ENCODE measurements around the gene LRRC53. TPM values are rescaled to one million over a fixed set of nuclear protein-coding genes. Genes with fewer than 3 reads are reported as not detected.

Gene LRRC53
- total and polyA plus RNA-seq, 2 of the 8 experiments (the other 6 are each of a cell fraction or from before 2014, with no cell fraction given): not detected

GRCh38 chr1:74420467-74420866 lies 91.9 kb downstream of the LRRC53 start:
- H3K36me3 ChIP-seq (ENCODE audit: control insufficient read depth in 2 of 4, insufficient read depth in 4 of 4, low read length in 3 of 4): no peaks in the 10 kb centered on the region
- H3K79me2 ChIP-seq (ENCODE audit: control insufficient read depth in 1 of 2, insufficient read depth in 2 of 2, low read length in 2 of 2): no peaks in the 10 kb centered on the region
- 96% methylated on average over 2 of the region's 2 CpGs; no CpG with 5 or more reads in 1 of the 2 experiments for WGBS, 2 experiments (ENCODE audit: extremely low coverage in 1 of 2, insufficient coverage in 1 of 2, insufficient read length in 1 of 2, insufficient replicate concordance in 2 of 2, low coverage in 1 of 2, low lambda C conversion rate in 2 of 2, missing lambda C conversion rate in 1 of 2)
- H2BK120ac ChIP-seq (replicated peaks; ENCODE audit: low read depth, low read length): no peak overlapping the region
- H3K27me3 ChIP-seq (replicated peaks in 1 of 4; ENCODE audit: control insufficient read depth in 3 of 4, extremely low read depth in 1 of 4, insufficient read depth in 3 of 4, low read length in 3 of 4): no peaks in the 10 kb centered on the region
- H3K9ac ChIP-seq (replicated peaks in 1 of 4; ENCODE audit: extremely low read depth in 1 of 4, low read depth in 3 of 4, low read length in 3 of 4): no peak overlapping the region; a peak in 1 of 7 replicates
- no peak overlapping the region for H3K56ac ChIP-seq (replicated peaks; ENCODE audit: insufficient read length, low read depth, low read length)
- CTCF ChIA-PET (ENCODE audit: partially characterized antibody): interaction anchor here (0.8 to 1.1 kb wide), 2 partner anchors 49 to 83 kb away, joined by 3 to 4 read pairs; no protein-coding TSS in a partner anchor
- no peak overlapping the region for H3K27ac ChIP-seq (ENCODE audit: low read depth, low read length)
- no peak overlapping the region for H4K8ac ChIP-seq (ENCODE audit: extremely low read depth, insufficient read depth, low read length)
- H3K9me3 ChIP-seq (ENCODE audit: insufficient read depth in 2 of 2, low read depth in 1 of 2, low read length in 1 of 2): no peaks in the 10 kb centered on the region
- DNase-seq (ENCODE audit: low read depth in 1 of 2, low spot score in 2 of 2) (no peak), FAIRE-seq (no peak)
- H2BK20ac ChIP-seq (ENCODE audit: low read length): no peak overlapping the region
- no peak overlapping the region for H3K4ac ChIP-seq (replicated peaks; ENCODE audit: insufficient read length, low read depth, low read length)
- no peak overlapping the region for H2BK5ac ChIP-seq (ENCODE audit: low read depth, low read length)
- H4K5ac ChIP-seq (ENCODE audit: insufficient read length, low read depth, low read length): no peak overlapping the region
- no peak overlapping the region for H3K4me2 ChIP-seq (ENCODE audit: insufficient read depth in 1 of 2, low read depth in 2 of 2, low read length in 2 of 2)
- no peaks in the 10 kb centered on the region; the same call in 1 of the 2 replicates for H3K23me2 ChIP-seq (ENCODE audit: low read depth, low read length)
- H2AK5ac ChIP-seq (ENCODE audit: low read depth, low read length): no peak overlapping the region
- no peak overlapping the region for H3K23ac ChIP-seq (ENCODE audit: insufficient read length)
- H3K4me3 ChIP-seq (ENCODE audit: extremely low read depth in 1 of 4, insufficient read depth in 2 of 4, low read depth in 3 of 4, low read length in 4 of 4): no peak overlapping the region
- no peak overlapping the region for H2BK12ac ChIP-seq (ENCODE audit: low read depth, low read length)
- TF ChIP-seq EP300 (IDR thresholded peaks at IDR 0.05; ENCODE audit: borderline replicate concordance in 1 of 2, low read depth in 2 of 2, low read length in 2 of 2) (no peak), CHD1 (IDR thresholded peaks at IDR 0.05; ENCODE audit: low read depth, low read length) (no peak)
- no peak overlapping the region for H3K18ac ChIP-seq (ENCODE audit: extremely low read depth, low read length)
- H3K79me1 ChIP-seq (ENCODE audit: low read depth, low read length): no peaks in the 10 kb centered on the region
- H3K14ac ChIP-seq (ENCODE audit: insufficient read length): no peak overlapping the region
- no peak overlapping the region for H2BK15ac ChIP-seq (ENCODE audit: low read length)
- H4K91ac ChIP-seq (replicated peaks; ENCODE audit: insufficient read length, low read length): no peak overlapping the region
- no peak overlapping the region for H2AFZ ChIP-seq (ENCODE audit: low read length)
- POLR2A ChIA-PET (ENCODE audit: partially characterized antibody): no interaction called here
- no peaks in the 10 kb centered on the region for H4K20me1 ChIP-seq (replicated peaks in 1 of 2; ENCODE audit: control insufficient read depth in 1 of 2, insufficient read depth in 2 of 2, low read length in 2 of 2)
- H3K4me1 ChIP-seq (replicated peaks in 1 of 4; ENCODE audit: control insufficient read depth in 3 of 4, insufficient read depth in 4 of 4, low read length in 3 of 4): no peaks in the 10 kb centered on the region

Other genes starting within 250 kb of the LRRC53 start
- gene ERICH3, start 161.2 kb upstream of the LRRC53 start, total RNA-seq (2021; fragmentation: NEBNext Ultra II Directional; extraction: Animal tissue kit (Norgen Biotek cat#: 25700)): not detected in 2 replicates
- gene ERICH3, start 161.2 kb upstream of the LRRC53 start, polyA plus RNA-seq (2011; rRNA removed): 0.02 TPM in 1 of 2 replicates, not detected in the other
- gene CRYZ, start 220.4 kb upstream of the LRRC53 start, total RNA-seq (2021; fragmentation: NEBNext Ultra II Directional; extraction: Animal tissue kit (Norgen Biotek cat#: 25700)): 40.6 and 43.8 TPM in 2 replicates
- gene CRYZ, start 220.4 kb upstream of the LRRC53 start, polyA plus RNA-seq (2011; rRNA removed): 11.7 and 20.5 TPM in 2 replicates
- 28.0 and 31.4 TPM in 2 replicates for gene TYW3, start 220.5 kb upstream of the LRRC53 start, total RNA-seq (2021; fragmentation: NEBNext Ultra II Directional; extraction: Animal tissue kit (Norgen Biotek cat#: 25700))
- 4.8 and 6.9 TPM in 2 replicates for gene TYW3, start 220.5 kb upstream of the LRRC53 start, polyA plus RNA-seq (2011; rRNA removed)

Data from H1 (cell line).